ENCODE data around the gene DLX2. TPM values are rescaled to one million over a fixed set of nuclear protein-coding genes. Genes with fewer than 3 reads are reported as not detected.

DLX2 gene
- polyA plus RNA-seq, 1 donor from 2014 or later: 7.7 TPM

GRCh38 chr2:172072706-172073105, 30.0 kb downstream of the DLX2 start:
- Histone ChIP-seq H3K4me2 (ENCODE audit: low read length) (peak overlapping the region; percentile 64), H3F3A (ENCODE audit: insufficient read depth, low read length, poor library complexity, severe bottlenecking) (peaks cover 11% of the 10 kb centered on the region), H3K27ac (ENCODE audit: low read length) (peak overlapping the region; percentile 81), H3K27me3 (ENCODE audit: insufficient read depth, low read depth, low read length) (no peaks in the 10 kb centered on the region), H3K9me2 (ENCODE audit: insufficient read depth, low read length) (no peaks in the 10 kb centered on the region), H3K9ac (ENCODE audit: low read length) (peak overlapping the region; percentile 46), H3K36me3 (ENCODE audit: insufficient read depth, low read length) (no peaks in the 10 kb centered on the region), H4K20me1 (ENCODE audit: insufficient read depth) (no peaks in the 10 kb centered on the region), H2AFZ (ENCODE audit: low read depth, low read length) (no peak overlapping the region), H3K9me3 (ENCODE audit: low read length) (no peaks in the 10 kb centered on the region), H3K79me2 (replicated peaks; ENCODE audit: insufficient read depth, low read length) (peaks cover 21% of the 10 kb centered on the region), H3K4me3 (ENCODE audit: low read length) (peak overlapping the region; percentile 46)
- peak; percentile 70 for TF ChIP-seq POLR2AphosphoS5 (IDR thresholded peaks at IDR 0.05)
- TF ChIP-seq MXI1 (conservative IDR thresholded peaks at IDR 0.05; ENCODE audit: poor library complexity, severe bottlenecking): no peak

GRCh38 chr2:172072303-172072702, 30.4 kb downstream of the DLX2 start:
- H3K27ac ChIP-seq (ENCODE audit: low read length): peak overlapping the region; percentile 81

More at GRCh38 chr2:172072303-172072702, 30.4 kb downstream of the DLX2 start:
- Histone ChIP-seq H3K4me3 (ENCODE audit: low read length) (peak overlapping the region; percentile 46), H3K36me3 (ENCODE audit: insufficient read depth, low read length) (no peaks in the 10 kb centered on the region), H3K27me3 (ENCODE audit: insufficient read depth, low read depth, low read length) (no peaks in the 10 kb centered on the region), H3F3A (ENCODE audit: insufficient read depth, low read length, poor library complexity, severe bottlenecking) (peaks cover 11% of the 10 kb centered on the region), H3K4me2 (ENCODE audit: low read length) (peak overlapping the region; percentile 64), H3K79me2 (replicated peaks; ENCODE audit: insufficient read depth, low read length) (peaks cover 17% of the 10 kb centered on the region), H4K20me1 (ENCODE audit: insufficient read depth) (no peaks in the 10 kb centered on the region), H3K9me2 (ENCODE audit: insufficient read depth, low read length) (no peaks in the 10 kb centered on the region), H2AFZ (ENCODE audit: low read depth, low read length) (no peak overlapping the region), H3K9me3 (ENCODE audit: low read length) (no peaks in the 10 kb centered on the region), H3K9ac (ENCODE audit: low read length) (peak overlapping the region; percentile 46)
- no peak for TF ChIP-seq TAF1 (IDR thresholded peaks at IDR 0.05; ENCODE audit: low read depth)
- TF ChIP-seq EP300 (conservative IDR thresholded peaks at IDR 0.05; ENCODE audit: poor library complexity, severe bottlenecking): peak; percentile 81
- no peak for TF ChIP-seq MXI1 (conservative IDR thresholded peaks at IDR 0.05; ENCODE audit: poor library complexity, severe bottlenecking)
- peak; percentile 57 for TF ChIP-seq POLR2AphosphoS5 (IDR thresholded peaks at IDR 0.05)
- peak; percentile 71 for TF ChIP-seq REST (IDR thresholded peaks at IDR 0.05; ENCODE audit: borderline replicate concordance)
- peak; percentile 3 for TF ChIP-seq CTCF (IDR thresholded peaks at IDR 0.05; ENCODE audit: poor library complexity, severe bottlenecking)
- TF ChIP-seq RAD21 (conservative IDR thresholded peaks at IDR 0.05): peak; percentile 2

Measured in neural cell (in vitro differentiated cells).